Left renal pelvis (tissue), 4 donors: ENCODE results near the gene CNTNAP3. TPM values are rescaled to one million over a fixed set of nuclear protein-coding genes. Genes with fewer than 3 reads are reported as not detected.
"Not testable (repeated sequence)": the region's sequence is repeated elsewhere in the genome, so short reads cannot be mapped to it uniquely, and the experiment has no call there.

Experiments used
- DNase-seq, 4 donors: peaks; one replicate each; pipeline ENCODE4 v3.0.0-alpha.2; 2013; ENCODE audit warnings: low read depth in 4 of 4, low spot score in 3 of 4
- polyA plus RNA-seq, 4 donors: library from polyadenylated mRNA; unstranded; fragments of 120-200 nt; gene quantifications; one replicate each; pipeline ENCODE4 v1.2.1, GENCODE V29; 2013; ENCODE audit not compliant: insufficient read length in 4 of 4

The CNTNAP3 gene
- 1 to 10 TPM; 3.0 to 6.4 (median 5.2) TPM for polyA plus RNA-seq

GRCh38 chr9:39287980-39288379, at the start of gene CNTNAP3:
TSS of gene CNTNAP3 (minus strand) at chr9:39288167. CDS start at chr9:39288064, 103 bp downstream.
- not testable (repeated sequence) for DNase-seq

- not testable (repeated sequence) for DNase-seq
Measured at GRCh38 chr9:39279995-39280394, 8.0 kb downstream of the CNTNAP3 start.

- DNase-seq, result not testable (repeated sequence)
Measured at GRCh38 chr9:39242513-39242912, 45.5 kb downstream of the CNTNAP3 start.

- DNase-seq, result not testable (repeated sequence)
Measured at GRCh38 chr9:39232130-39232991, 55.6 kb downstream of the CNTNAP3 start.

- DNase-seq, result not testable (repeated sequence)
Measured at GRCh38 chr9:39215976-39216375, 72.0 kb downstream of the CNTNAP3 start.

- not testable (repeated sequence) for DNase-seq
Measured at GRCh38 chr9:39209773-39210172, 78.2 kb downstream of the CNTNAP3 start.

- DNase-seq, result not testable (repeated sequence)
Measured at GRCh38 chr9:39206643-39207042, 81.3 kb downstream of the CNTNAP3 start.

- DNase-seq, result not testable (repeated sequence)
Measured at GRCh38 chr9:39205842-39206241, 82.1 kb downstream of the CNTNAP3 start.

- not testable (repeated sequence) for DNase-seq
Measured at GRCh38 chr9:39200412-39200811, 87.6 kb downstream of the CNTNAP3 start.

- DNase-seq, result not testable (repeated sequence)
Measured at GRCh38 chr9:39198000-39198709, 89.8 kb downstream of the CNTNAP3 start.

- DNase-seq, result not testable (repeated sequence)
Measured at GRCh38 chr9:39171370-39171769, 116.6 kb downstream of the CNTNAP3 start.

GRCh38 chr9:39157714-39158113, 130.3 kb downstream of the CNTNAP3 start:
- not testable (repeated sequence) for DNase-seq

- DNase-seq, result not testable (repeated sequence)
Measured at GRCh38 chr9:39132826-39133552, 155.0 kb downstream of the CNTNAP3 start.

GRCh38 chr9:39121401-39121800, 166.6 kb downstream of the CNTNAP3 start:
- DNase-seq, result not testable (repeated sequence)

- DNase-seq, result not testable (repeated sequence)
Measured at GRCh38 chr9:39111746-39112145, 176.2 kb downstream of the CNTNAP3 start.

GRCh38 chr9:39108145-39108544, 179.8 kb downstream of the CNTNAP3 start:
- DNase-seq, result no peak

GRCh38 chr9:39097208-39097607, 190.8 kb downstream of the CNTNAP3 start:
- DNase-seq, result not testable (repeated sequence)

GRCh38 chr9:39085311-39085710, 202.7 kb downstream of the CNTNAP3 start:
- not testable (repeated sequence) for DNase-seq

- not testable (repeated sequence) for DNase-seq
Measured at GRCh38 chr9:39082574-39082973, 205.4 kb downstream of the CNTNAP3 start.

- not testable (repeated sequence) for DNase-seq
Measured at GRCh38 chr9:39080081-39080480, 207.9 kb downstream of the CNTNAP3 start.
